ENCODE results near the gene ZNF865. TPM values are rescaled to one million over a fixed set of nuclear protein-coding genes. Genes with fewer than 3 reads are reported as not detected.
A peak's percentile ranks its signal among the peaks of the same experiment; 100 is the strongest.

The ZNF865 gene
- total and polyA plus RNA-seq, 2 of the 8 experiments (the other 6 are each of a cell fraction or from before 2014, with no cell fraction given), result 3.5 to 13.6 TPM

- Histone ChIP-seq H2AFZ (ENCODE audit: low read length) (no peak overlapping the region), H3K4me1 (replicated peaks in 1 of 4; ENCODE audit: control insufficient read depth in 3 of 4, insufficient read depth in 4 of 4, low read length in 3 of 4) (peaks cover 0 to 8% (median 3%) of the 10 kb centered on the region in 4 experiments; a peak in 4 of 7 replicates), H3K23ac (ENCODE audit: insufficient read length) (no peak overlapping the region), H3K9me3 (ENCODE audit: insufficient read depth in 2 of 2, low read depth in 1 of 2, low read length in 1 of 2) (no peaks in the 10 kb centered on the region), H3K14ac (ENCODE audit: insufficient read length) (no peak overlapping the region), H3K56ac (replicated peaks; ENCODE audit: insufficient read length, low read depth, low read length) (no peak overlapping the region), H3K27me3 (replicated peaks in 1 of 4; ENCODE audit: control insufficient read depth in 3 of 4, extremely low read depth in 1 of 4, insufficient read depth in 3 of 4, low read length in 3 of 4) (peaks cover 0 to 2% (median 0%) of the 10 kb centered on the region in 4 experiments; a peak in 1 of 7 replicates), H3K9ac (replicated peaks in 1 of 4; ENCODE audit: extremely low read depth in 1 of 4, low read depth in 3 of 4, low read length in 3 of 4) (no peak overlapping the region), H3K4me2 (ENCODE audit: insufficient read depth in 1 of 2, low read depth in 2 of 2, low read length in 2 of 2) (peak overlapping the region; percentile 59 to 74), H2BK5ac (ENCODE audit: low read depth, low read length) (0 out of 2 replicates have a peak overlapping the region, but pooled peaks have one; percentile 24), H2BK120ac (replicated peaks; ENCODE audit: low read depth, low read length) (no peak overlapping the region), H3K36me3 (ENCODE audit: control insufficient read depth in 2 of 4, insufficient read depth in 4 of 4, low read length in 3 of 4) (peaks cover 0 to 10% (median 8%) of the 10 kb centered on the region in 4 experiments; a peak in 3 of 8 replicates), H3K27ac (ENCODE audit: low read depth, low read length) (no peak overlapping the region), H3K4ac (replicated peaks; ENCODE audit: insufficient read length, low read depth, low read length) (no peak overlapping the region), H4K8ac (ENCODE audit: extremely low read depth, insufficient read depth, low read length) (peak overlapping the region; percentile 78), H4K20me1 (replicated peaks in 1 of 2; ENCODE audit: control insufficient read depth in 1 of 2, insufficient read depth in 2 of 2, low read length in 2 of 2) (peaks cover 0 to 2% of the 10 kb centered on the region in 2 experiments), H2BK20ac (ENCODE audit: low read length) (no peak overlapping the region), H3K18ac (ENCODE audit: extremely low read depth, low read length) (no peak overlapping the region), H2BK15ac (ENCODE audit: low read length) (peak overlapping the region; percentile 61; the same call in 1 of the 2 replicates), H2BK12ac (ENCODE audit: low read depth, low read length) (no peak overlapping the region), H3K79me1 (ENCODE audit: low read depth, low read length) (no peaks in the 10 kb centered on the region; the same call in 1 of the 2 replicates), H3K4me3 (ENCODE audit: extremely low read depth in 1 of 4, insufficient read depth in 2 of 4, low read depth in 3 of 4, low read length in 4 of 4) (peak overlapping the region in 2 of 4 experiments; percentile 23 to 48; a peak in 4 of 8 replicates), H4K91ac (replicated peaks; ENCODE audit: insufficient read length, low read length) (no peak overlapping the region), H3K79me2 (ENCODE audit: control insufficient read depth in 1 of 2, insufficient read depth in 2 of 2, low read length in 2 of 2) (no peaks in the 10 kb centered on the region), H2AK5ac (ENCODE audit: low read depth, low read length) (no peak overlapping the region), H4K5ac (ENCODE audit: insufficient read length, low read depth, low read length) (no peak overlapping the region), H3K23me2 (ENCODE audit: low read depth, low read length) (no peaks in the 10 kb centered on the region; the same call in 1 of the 2 replicates)
- no peak for FAIRE-seq
- no peak for TF ChIP-seq NANOG (IDR thresholded peaks at IDR 0.05; ENCODE audit: insufficient read depth, low read depth, low read length, poor library complexity, severe bottlenecking)
- TF ChIP-seq MAX (IDR thresholded peaks at IDR 0.05), result 0 out of 2 replicates have a peak, but pooled peaks have one; percentile 50
- WGBS, 2 experiments (ENCODE audit: extremely low coverage in 1 of 2, insufficient coverage in 1 of 2, insufficient read length in 1 of 2, insufficient replicate concordance in 2 of 2, low coverage in 1 of 2, low lambda C conversion rate in 2 of 2, missing lambda C conversion rate in 1 of 2), result 97% methylated on average over 19 of the region's 73 CpGs; no CpG with 5 or more reads in 1 of the 2 experiments
- peak in 1 of 2 experiments; percentile 45 for DNase-seq (ENCODE audit: low read depth in 1 of 2, low spot score in 2 of 2)
- ChIA-PET CTCF (ENCODE audit: partially characterized antibody) (interaction anchor here (3.4 kb wide), 1 partner anchor 14 kb away, joined by 12 read pairs; the partner anchor contains the start of gene ZNF865), POLR2A (ENCODE audit: partially characterized antibody) (interaction anchor here (0.9 to 2.7 kb wide), 7 partner anchors 12 to 108 kb away, joined by 3 to 18 read pairs (median 6); partner anchors contain the start of genes NAT14, ZNF579 and ZNF865)
Observed at GRCh38 chr19:55592391-55593090, 12.9 kb upstream of the ZNF865 start.

Data from H1 (cell line).